HG03460 (cell line): ENCODE results near the gene LUC7L2.
"Not testable (repeated sequence)": the region's sequence is repeated elsewhere in the genome, so short reads cannot be mapped to it uniquely, and the experiment has no call there.

ENCODE experiments used
- ATAC-seq: cut with Tn5 transposase; IDR thresholded peaks from one replicate; pipeline ENCODE4 v1.9.1; 2021; ENCODE audit not compliant: unreplicated experiment

The LUC7L2 gene

DNA sequence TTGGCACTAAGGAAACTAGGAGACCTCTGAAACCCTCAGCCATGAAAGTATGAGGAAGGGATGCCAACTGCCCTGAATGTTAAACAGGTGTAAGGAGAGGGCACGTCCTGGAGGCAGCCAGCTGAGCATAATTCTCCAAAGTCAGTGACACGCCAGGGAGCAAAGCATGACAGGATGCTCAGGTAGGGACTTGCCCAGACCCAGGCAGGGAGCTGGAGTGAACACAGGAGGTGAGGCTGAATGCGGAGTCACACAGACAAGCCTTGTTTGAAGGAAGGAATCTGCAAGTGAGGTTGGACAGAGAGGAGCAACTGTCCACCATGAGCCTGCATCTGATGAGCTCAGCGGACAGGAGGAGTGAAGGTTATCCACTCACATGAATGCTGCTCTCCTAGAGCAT is 82.3 kb downstream of the LUC7L2 start:
- ATAC-seq: no peak

DNA sequence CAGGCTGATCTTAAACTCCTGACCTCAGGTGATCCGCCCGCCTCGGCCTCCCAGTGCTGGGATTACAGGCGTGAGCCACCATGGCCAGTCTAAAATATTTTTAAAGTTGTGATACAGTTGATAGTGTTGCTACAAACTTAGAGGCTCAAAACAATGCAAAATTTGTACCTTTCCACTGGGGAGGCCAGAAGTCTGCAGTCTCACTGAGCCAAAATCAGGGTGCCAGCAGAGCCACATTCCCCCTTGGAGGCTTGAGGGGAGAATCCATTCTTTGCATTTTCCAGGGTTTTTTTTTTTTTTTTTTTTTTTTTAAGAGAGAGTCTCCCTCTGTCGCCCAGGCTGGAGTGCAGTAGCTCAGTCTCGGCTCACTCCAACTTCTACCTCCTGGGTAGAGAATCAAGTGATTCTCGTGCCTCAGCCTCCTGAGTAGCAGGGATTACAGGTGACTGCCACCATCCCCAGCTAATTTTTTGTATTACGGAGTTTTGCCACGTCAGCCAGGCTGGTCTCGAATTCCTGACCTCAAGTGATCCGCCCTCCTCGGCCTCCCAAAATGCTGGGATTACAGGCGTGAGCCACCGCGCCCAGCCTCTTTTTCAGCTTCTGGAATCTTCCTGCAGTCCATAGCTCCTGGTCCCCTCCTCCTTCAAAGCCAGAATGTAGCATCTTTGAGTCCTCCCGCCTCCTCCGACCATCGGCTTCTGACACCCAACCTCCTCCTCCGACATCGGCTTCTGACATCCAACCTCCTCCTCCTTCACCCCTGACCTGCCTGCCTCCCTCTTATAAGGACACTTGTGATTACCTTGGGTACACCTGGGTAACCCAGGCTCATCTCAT is 86.6 kb downstream of the LUC7L2 start:
- ATAC-seq: no peak

- ATAC-seq: no peak
These were observed 91.2 kb downstream of the LUC7L2 start for GRCh38 chr7:139450851-139451250.

DNA sequence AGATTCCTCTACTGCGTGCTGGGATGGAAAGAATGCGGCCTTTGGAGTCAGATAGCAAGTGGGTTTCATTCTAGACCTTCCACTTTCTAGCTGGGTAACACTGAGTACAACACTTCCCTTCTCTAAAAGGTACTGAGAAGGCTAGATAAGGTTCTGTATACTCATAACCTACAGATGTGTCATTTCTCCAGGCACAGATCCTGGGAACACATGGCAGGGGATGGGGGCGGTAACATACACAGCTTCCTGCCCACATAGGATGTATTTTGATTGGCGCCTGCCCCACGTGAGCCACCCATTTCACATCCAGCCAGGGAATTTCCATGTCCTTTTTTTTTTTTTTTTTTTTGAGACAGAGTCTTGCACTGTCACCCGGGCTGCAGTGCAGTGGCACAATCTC is 91.9 kb downstream of the LUC7L2 start:
- ATAC-seq: no peak

DNA sequence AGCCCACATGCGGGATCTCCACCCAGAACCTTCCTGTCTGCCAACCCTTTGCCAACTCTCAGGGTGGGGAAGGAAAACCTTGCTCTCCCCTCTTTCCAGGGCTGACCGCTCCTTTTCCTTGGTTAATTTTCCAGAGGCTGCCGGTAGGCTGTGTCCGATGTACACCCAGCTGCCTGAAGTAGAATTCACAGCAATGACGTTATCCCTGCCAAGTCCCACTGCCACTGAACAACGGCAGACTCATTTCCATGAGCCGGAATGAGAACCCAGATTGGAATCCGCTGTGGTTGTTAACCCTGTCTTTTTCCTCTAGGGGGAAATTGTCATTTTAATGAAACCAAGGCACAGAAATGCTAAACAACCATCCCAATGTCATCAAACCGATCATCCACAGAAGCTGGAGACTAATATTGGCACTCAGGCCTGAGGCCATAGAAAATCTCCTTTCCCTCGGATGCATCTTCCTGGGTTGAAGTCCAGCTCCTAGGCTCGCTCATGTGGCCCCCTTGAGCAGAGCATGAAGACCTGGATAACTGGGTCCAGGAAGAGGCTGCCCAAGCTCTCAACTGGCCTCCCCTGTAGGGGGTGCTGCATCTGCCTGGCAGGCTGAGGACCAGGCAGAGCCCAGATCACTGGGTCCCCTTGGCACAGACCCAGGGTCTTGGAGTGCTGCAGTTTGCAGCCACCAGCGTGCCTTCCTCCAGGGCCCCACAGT is 93.4 kb downstream of the LUC7L2 start:
- no peak for ATAC-seq

- ATAC-seq: no peak
These were observed 94.1 kb downstream of the LUC7L2 start for GRCh38 chr7:139453673-139454321.

- ATAC-seq: no peak
These were observed 96.1 kb downstream of the LUC7L2 start for GRCh38 chr7:139455789-139456188.

GRCh38 chr7:139456511-139456910 is 96.8 kb downstream of the LUC7L2 start:
- ATAC-seq: no peak

DNA sequence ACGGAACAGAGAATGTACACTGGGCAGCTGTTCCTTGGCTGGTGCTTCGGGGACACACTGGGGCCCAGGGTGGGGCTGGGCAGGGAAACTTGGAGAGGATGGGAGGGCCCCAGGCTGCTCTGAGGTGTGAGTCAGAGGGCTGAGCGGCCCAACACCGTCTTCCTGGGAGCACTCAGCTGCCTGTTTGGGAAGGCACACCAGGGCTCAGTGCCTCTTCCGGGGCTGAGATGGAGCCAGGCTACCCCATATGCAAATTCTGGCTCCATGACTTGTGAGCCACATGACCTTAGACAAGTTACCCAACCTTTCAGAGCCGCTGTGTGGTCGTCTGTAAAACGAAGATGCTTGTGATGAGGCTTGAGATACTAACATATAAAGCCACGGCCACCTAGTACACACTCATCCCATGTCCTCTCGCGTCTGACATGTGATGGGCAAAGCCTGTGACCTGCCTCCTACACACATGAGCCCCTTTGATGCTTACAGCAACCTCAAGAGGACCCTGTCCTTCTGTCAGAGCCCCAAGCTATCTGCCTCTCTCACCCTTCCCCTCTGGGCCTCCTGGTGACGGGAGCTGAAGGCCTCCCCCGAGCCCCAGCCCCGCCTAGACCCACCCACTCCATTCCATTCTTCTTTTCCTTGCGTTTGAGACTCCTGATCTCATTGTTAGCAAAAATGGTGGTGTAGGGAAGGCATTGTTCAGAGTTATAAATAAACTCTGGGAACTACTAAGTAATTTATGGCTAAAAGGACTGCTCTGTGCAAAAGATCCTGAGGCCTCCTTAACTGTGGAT is 97.7 kb downstream of the LUC7L2 start:
- ATAC-seq: no peak

DNA sequence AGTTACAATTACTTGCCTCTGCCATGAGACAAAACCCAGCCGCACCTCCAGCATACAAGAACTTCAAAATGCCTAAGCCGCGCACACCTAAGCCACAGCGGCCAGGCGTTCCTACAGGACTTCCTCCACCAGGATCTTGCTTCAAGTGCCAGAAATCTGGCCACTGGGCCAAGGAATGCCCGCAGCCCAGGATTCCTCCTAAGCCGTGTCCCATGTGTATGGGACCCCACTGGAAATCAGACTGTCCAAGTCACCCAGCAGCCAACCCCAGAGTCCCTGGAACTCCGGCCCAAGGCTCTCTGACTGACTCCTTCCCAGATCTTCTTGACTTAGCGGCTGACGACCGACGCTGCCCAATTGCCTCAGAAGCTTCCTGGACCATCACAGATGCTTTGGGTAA is 103.7 kb downstream of the LUC7L2 start:
- not testable (repeated sequence) for ATAC-seq

DNA sequence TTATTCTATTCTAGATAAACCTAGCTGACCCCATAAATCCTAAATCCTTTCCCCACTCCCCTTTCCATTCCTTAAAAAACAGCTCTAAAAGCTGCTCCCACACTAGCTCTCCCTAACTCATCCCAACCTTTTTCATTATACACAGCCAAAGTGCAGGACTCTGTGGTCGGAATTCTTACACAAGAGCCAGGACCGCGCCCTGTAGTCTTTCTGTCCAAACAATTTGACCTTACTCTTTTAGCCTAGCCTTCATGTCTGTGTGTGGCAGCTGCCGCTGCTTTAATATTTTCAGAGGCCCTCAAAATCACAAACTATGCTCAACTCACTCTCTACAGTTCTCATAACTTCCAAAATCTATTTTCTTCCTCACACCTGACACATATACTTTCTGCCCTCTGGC is 104.8 kb downstream of the LUC7L2 start:
- not testable (repeated sequence) for ATAC-seq

GRCh38 chr7:139465072-139465471 is 105.4 kb downstream of the LUC7L2 start:
- ATAC-seq: not testable (repeated sequence)

- ATAC-seq: not testable (repeated sequence)
These were observed 108.0 kb downstream of the LUC7L2 start for GRCh38 chr7:139467729-139468128.

DNA sequence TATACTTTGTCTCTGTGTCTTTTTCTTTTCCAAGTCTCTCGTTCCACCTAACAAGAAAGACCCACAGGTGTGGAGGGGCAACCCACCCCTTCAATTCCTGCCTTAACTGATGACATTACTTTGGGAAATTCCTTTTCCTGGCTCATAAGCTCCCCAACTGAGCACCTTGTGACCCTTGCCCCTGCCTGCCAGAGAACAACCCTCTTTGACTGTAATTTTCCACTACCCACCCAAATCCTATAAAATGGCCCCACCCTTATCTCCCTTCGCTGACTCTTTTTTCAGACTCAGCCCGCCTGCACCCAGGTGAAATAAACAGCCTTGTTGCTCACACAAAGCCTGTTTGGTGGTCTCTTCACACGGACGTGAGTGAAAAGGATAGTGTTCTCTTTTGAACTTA is 108.6 kb downstream of the LUC7L2 start:
- not testable (repeated sequence) for ATAC-seq

GRCh38 chr7:139471740-139472353 is 112.2 kb downstream of the LUC7L2 start:
- ATAC-seq: no peak
